ENCODE data around the gene NCAPD3. TPM values are rescaled to one million over a fixed set of nuclear protein-coding genes. Genes with fewer than 3 reads are reported as not detected.

The NCAPD3 gene
- total and polyA plus RNA-seq, 2 donors (not counting 1 experiment from before 2014, with no cell fraction given): 7.4 to 11.4 TPM

GRCh38 chr11:134158023-134158422, 65.7 kb downstream of the NCAPD3 start:
- H3K4me3 ChIP-seq (replicated peaks in 1 of 4; ENCODE audit: control extremely low read depth in 1 of 4, insufficient read depth in 1 of 4, low read depth in 3 of 4, low read length in 4 of 4): no peak overlapping the region
- H3K9me3 ChIP-seq (ENCODE audit: control insufficient read depth, insufficient read depth, low read depth, low read length): no peaks in the 10 kb centered on the region
- no peak for DNase-seq (ENCODE audit: low read depth in 2 of 2)
- no peak overlapping the region for H3K4me2 ChIP-seq (ENCODE audit: extremely low read depth, insufficient read depth, low read length)
- H3K4me1 ChIP-seq (ENCODE audit: control insufficient read depth, extremely low read depth, insufficient read depth, low read length): no peaks in the 10 kb centered on the region
- no peaks in the 10 kb centered on the region for H3K79me2 ChIP-seq (ENCODE audit: control insufficient read depth, insufficient read depth, low read length)
- no peak overlapping the region for H3K27ac ChIP-seq (ENCODE audit: insufficient read depth, low read length)
- H4K20me1 ChIP-seq (ENCODE audit: control insufficient read depth, extremely low read depth, insufficient read depth, low read length): no peaks in the 10 kb centered on the region
- peaks cover 21% of the 10 kb centered on the region for H3K36me3 ChIP-seq (ENCODE audit: control insufficient read depth, insufficient read depth, low read length)
- TF ChIP-seq EZH2 (IDR thresholded peaks at IDR 0.05; ENCODE audit: low read length, missing control alignments) (no peak), CTCF (conservative IDR thresholded peaks at IDR 0.05 in 1 of 2, IDR thresholded peaks at IDR 0.05 in 1 of 2; ENCODE audit: low read depth in 1 of 2, low read length in 2 of 2) (no peak)
- no peak overlapping the region for H2AFZ ChIP-seq (ENCODE audit: low read length)
- no peaks in the 10 kb centered on the region for H3K27me3 ChIP-seq (ENCODE audit: control insufficient read depth, insufficient read depth, low read length)
- H3K9ac ChIP-seq (ENCODE audit: insufficient read depth, low read length): no peak overlapping the region

GRCh38 chr11:134157451-134157850, 66.3 kb downstream of the NCAPD3 start:
- no peaks in the 10 kb centered on the region for H4K20me1 ChIP-seq (ENCODE audit: control insufficient read depth, extremely low read depth, insufficient read depth, low read length)
- no peak overlapping the region for H3K27ac ChIP-seq (ENCODE audit: insufficient read depth, low read length)
- DNase-seq (ENCODE audit: low read depth in 2 of 2): no peak
- peaks cover 17% of the 10 kb centered on the region for H3K36me3 ChIP-seq (ENCODE audit: control insufficient read depth, insufficient read depth, low read length)
- no peaks in the 10 kb centered on the region for H3K4me1 ChIP-seq (ENCODE audit: control insufficient read depth, extremely low read depth, insufficient read depth, low read length)
- no peak overlapping the region for H3K9ac ChIP-seq (ENCODE audit: insufficient read depth, low read length)
- no peak overlapping the region for H2AFZ ChIP-seq (ENCODE audit: low read length)
- TF ChIP-seq EZH2 (IDR thresholded peaks at IDR 0.05; ENCODE audit: low read length, missing control alignments): no peak
- no peaks in the 10 kb centered on the region for H3K79me2 ChIP-seq (ENCODE audit: control insufficient read depth, insufficient read depth, low read length)
- no peak overlapping the region for H3K4me3 ChIP-seq (replicated peaks in 1 of 4; ENCODE audit: control extremely low read depth in 1 of 4, insufficient read depth in 1 of 4, low read depth in 3 of 4, low read length in 4 of 4)
- H3K9me3 ChIP-seq (ENCODE audit: control insufficient read depth, insufficient read depth, low read depth, low read length): no peaks in the 10 kb centered on the region
- no peak overlapping the region for H3K4me2 ChIP-seq (ENCODE audit: extremely low read depth, insufficient read depth, low read length)
- H3K27me3 ChIP-seq (ENCODE audit: control insufficient read depth, insufficient read depth, low read length): no peaks in the 10 kb centered on the region

GRCh38 chr11:134155946-134156865, 67.6 kb downstream of the NCAPD3 start:
- H4K20me1 ChIP-seq (ENCODE audit: control insufficient read depth, extremely low read depth, insufficient read depth, low read length): no peaks in the 10 kb centered on the region
- H2AFZ ChIP-seq (ENCODE audit: low read length): no peak overlapping the region
- DNase-seq (ENCODE audit: low read depth in 2 of 2): no peak
- H3K9ac ChIP-seq (ENCODE audit: insufficient read depth, low read length): no peak overlapping the region
- H3K27me3 ChIP-seq (ENCODE audit: control insufficient read depth, insufficient read depth, low read length): no peaks in the 10 kb centered on the region
- H3K79me2 ChIP-seq (ENCODE audit: control insufficient read depth, insufficient read depth, low read length): no peaks in the 10 kb centered on the region
- H3K4me2 ChIP-seq (ENCODE audit: extremely low read depth, insufficient read depth, low read length): no peak overlapping the region
- H3K9me3 ChIP-seq (ENCODE audit: control insufficient read depth, insufficient read depth, low read depth, low read length): no peaks in the 10 kb centered on the region
- H3K4me3 ChIP-seq (replicated peaks in 1 of 4; ENCODE audit: control extremely low read depth in 1 of 4, insufficient read depth in 1 of 4, low read depth in 3 of 4, low read length in 4 of 4): no peak overlapping the region
- TF ChIP-seq EZH2 (IDR thresholded peaks at IDR 0.05; ENCODE audit: low read length, missing control alignments) (no peak), CTCF (conservative IDR thresholded peaks at IDR 0.05 in 1 of 2, IDR thresholded peaks at IDR 0.05 in 1 of 2; ENCODE audit: low read depth in 1 of 2, low read length in 2 of 2) (no peak)
- no peaks in the 10 kb centered on the region for H3K4me1 ChIP-seq (ENCODE audit: control insufficient read depth, extremely low read depth, insufficient read depth, low read length)
- H3K27ac ChIP-seq (ENCODE audit: insufficient read depth, low read length): no peak overlapping the region
- H3K36me3 ChIP-seq (ENCODE audit: control insufficient read depth, insufficient read depth, low read length): peaks cover 17% of the 10 kb centered on the region

Data from fibroblast of lung (primary cell).